ENCODE measurements around the gene CCDC78. TPM values are rescaled to one million over a fixed set of nuclear protein-coding genes. Genes with fewer than 3 reads are reported as not detected.

CCDC78 gene
- total and polyA plus RNA-seq, 2 of the 13 experiments (the other 11 are each of a cell fraction or from before 2014, with no cell fraction given) = 0.53 to 1.5 TPM

GRCh38 chr16:694863-695354, 31.3 kb downstream of the CCDC78 start:
- intact Hi-C loops (cut with micrococcal nuclease; ENCODE audit: unreplicated experiment) (no loop called here), in situ Hi-C loops (cut with HindIII; ENCODE audit: extremely low pct_ligation_motif_present, low pct_unique_long_range_greater_than_20kb) (no loop called here)
- Histone ChIP-seq H4K20me1 (ENCODE audit: insufficient read depth, low read length) (no peaks in the 10 kb centered on the region), H3K36me3 (replicated peaks in 1 of 2; ENCODE audit: control insufficient read depth in 1 of 2, insufficient read depth in 2 of 2, low read length in 2 of 2) (no peaks in the 10 kb centered on the region), H2AFZ (ENCODE audit: low read length) (no peak overlapping the region), H3K27ac (ENCODE audit: extremely low read length, insufficient read depth, low read length) (no peak overlapping the region), H3K4me2 (ENCODE audit: low read depth, low read length) (peak overlapping the region; percentile 84), H3K79me2 (ENCODE audit: insufficient read depth, low read length) (no peaks in the 10 kb centered on the region), H3K4me3 (replicated peaks in 1 of 3; ENCODE audit: insufficient read depth in 1 of 3, low read depth in 2 of 3, low read length in 3 of 3) (peak overlapping the region; percentile 34 to 69 (median 57); a peak in 5 of 6 replicates), H3K9ac (ENCODE audit: insufficient read depth, low read depth, low read length) (peak overlapping the region; percentile 46; the same call in 1 of the 2 replicates), H3K4me1 (ENCODE audit: insufficient read depth, low read length) (peaks cover 13% of the 10 kb centered on the region), H3K9me3 (ENCODE audit: low read length) (no peaks in the 10 kb centered on the region), H3K27me3 (ENCODE audit: control insufficient read depth in 1 of 2, insufficient read depth in 2 of 2, low read length in 2 of 2) (peaks cover 12 to 40% of the 10 kb centered on the region in 2 experiments)
- ChIA-PET POLR2A (interaction anchor here (0.6 to 3.4 kb wide), 8 partner anchors 12 to 66 kb away, joined by 3 to 21 read pairs (median 4); partner anchors contain the start of genes ANTKMT, MSLN, RHBDL1 and STUB1), CTCF (ENCODE audit: low intra/inter-chr PET ratio, low total read pairs) (no interaction called here)
- no peak for ATAC-seq
- no peak for FAIRE-seq
- no peak for TF ChIP-seq ZBTB42 (CRISPR knock-in tag; IDR thresholded peaks at IDR 0.05)
- no peak for TF ChIP-seq NCOA2 (CRISPR knock-in tag; IDR thresholded peaks at IDR 0.05)
- TF ChIP-seq PAWR (CRISPR knock-in tag; IDR thresholded peaks at IDR 0.05; ENCODE audit: borderline replicate concordance) = no peak
- no peak for TF ChIP-seq FOXC1 (CRISPR knock-in tag; IDR thresholded peaks at IDR 0.05; ENCODE audit: borderline replicate concordance)
- no peak for TF ChIP-seq ZNF264 (CRISPR knock-in tag; IDR thresholded peaks at IDR 0.05)
- TF ChIP-seq DNMT1 (CRISPR knock-in tag; IDR thresholded peaks at IDR 0.05) = no peak
- no peak for TF ChIP-seq TOPORS (CRISPR knock-in tag; IDR thresholded peaks at IDR 0.05)
- TF ChIP-seq ZNF121 (CRISPR knock-in tag; IDR thresholded peaks at IDR 0.05) = no peak
- TF ChIP-seq USF2 (IDR thresholded peaks at IDR 0.05; ENCODE audit: low read depth, low read length) = no peak
- no peak for TF ChIP-seq USF2 (CRISPR knock-in tag; IDR thresholded peaks at IDR 0.05; ENCODE audit: borderline replicate concordance)
- no peak for DNase-seq (ENCODE audit: low spot score)
- BruUV-seq (replicated peaks) = no TSS peak
- 22% methylated on average over 15 of the region's 37 CpGs for WGBS (ENCODE audit: low lambda C conversion rate)
